ENCODE measurements around the gene BCDIN3D.
A peak's percentile ranks its signal among the peaks of the same experiment; 100 is the strongest.
"Not testable (repeated sequence)": the region's sequence is repeated elsewhere in the genome, so short reads cannot be mapped to it uniquely, and the experiment has no call there.

BCDIN3D gene

GRCh38 chr12:49876070-49876469 is 33.2 kb upstream of the BCDIN3D start:
- no peak for DNase-seq (ENCODE audit: low read depth)

GRCh38 chr12:49875115-49875720 is 32.3 kb upstream of the BCDIN3D start:
- no peak for DNase-seq (ENCODE audit: low read depth)

GRCh38 chr12:49874142-49874897 is 31.4 kb upstream of the BCDIN3D start:
- DNase-seq (ENCODE audit: low read depth): no peak

GRCh38 chr12:49873361-49873934 is 30.5 kb upstream of the BCDIN3D start:
- DNase-seq (ENCODE audit: low read depth): no peak

- no peak for DNase-seq (ENCODE audit: low read depth)
Observed at GRCh38 chr12:49872781-49873181, 29.9 kb upstream of the BCDIN3D start.

- no peak for DNase-seq (ENCODE audit: low read depth)
Observed at GRCh38 chr12:49872381-49872780, 29.5 kb upstream of the BCDIN3D start.

- DNase-seq (ENCODE audit: low read depth): peak; percentile 35
Observed at GRCh38 chr12:49871811-49872251, 28.9 kb upstream of the BCDIN3D start.

GRCh38 chr12:49871263-49871561 is 28.3 kb upstream of the BCDIN3D start:
- DNase-seq (ENCODE audit: low read depth): no peak

- DNase-seq (ENCODE audit: low read depth): no peak
Observed at GRCh38 chr12:49870501-49871262, 27.8 kb upstream of the BCDIN3D start.

GRCh38 chr12:49869816-49870500 is 27.1 kb upstream of the BCDIN3D start:
- no peak for DNase-seq (ENCODE audit: low read depth)

- peak; percentile 85 for DNase-seq (ENCODE audit: low read depth)
Observed at GRCh38 chr12:49868952-49869815, 26.3 kb upstream of the BCDIN3D start.

- no peak for DNase-seq (ENCODE audit: low read depth)
Observed at GRCh38 chr12:49868449-49868848, 25.5 kb upstream of the BCDIN3D start.

- no peak for DNase-seq (ENCODE audit: low read depth)
Observed at GRCh38 chr12:49867570-49868341, 24.9 kb upstream of the BCDIN3D start.

- no peak for DNase-seq (ENCODE audit: low read depth)
Observed at GRCh38 chr12:49866859-49867569, 24.1 kb upstream of the BCDIN3D start.

GRCh38 chr12:49865782-49866135 is 22.9 kb upstream of the BCDIN3D start:
- no peak for DNase-seq (ENCODE audit: low read depth)

GRCh38 chr12:49865109-49865781 is 22.3 kb upstream of the BCDIN3D start:
- no peak for DNase-seq (ENCODE audit: low read depth)

- no peak for DNase-seq (ENCODE audit: low read depth)
Observed at GRCh38 chr12:49864798-49865090, 21.8 kb upstream of the BCDIN3D start.

GRCh38 chr12:49863946-49864797 is 21.3 kb upstream of the BCDIN3D start:
- DNase-seq (ENCODE audit: low read depth): no peak

- not testable (repeated sequence) for DNase-seq (ENCODE audit: low read depth)
Observed at GRCh38 chr12:49860921-49861320, 18.0 kb upstream of the BCDIN3D start.
